ENCODE measurements around the gene ZBTB4. TPM values are rescaled to one million over a fixed set of nuclear protein-coding genes. Genes with fewer than 3 reads are reported as not detected.

ZBTB4 gene
- total and polyA plus RNA-seq, 9 of the 15 experiments (the other 6 are each of a cell fraction or from before 2014, with no cell fraction given): 0.92 to 6.9 (median 3.3) TPM

- TF ChIP-seq TOE1 (IDR thresholded peaks at IDR 0.05; ENCODE audit: borderline replicate concordance) (peak; percentile 30; the same call in 1 of the 2 replicates), TOE1 (CRISPR knock-in tag; IDR thresholded peaks at IDR 0.05; ENCODE audit: borderline replicate concordance, low read depth) (no peak), SLC30A9 (CRISPR knock-in tag; IDR thresholded peaks at IDR 0.05) (no peak), PTRF (tag; IDR thresholded peaks at IDR 0.05) (no peak), MAFF (IDR thresholded peaks at IDR 0.05; ENCODE audit: low read length) (no peak), HNRNPL (IDR thresholded peaks at IDR 0.05; ENCODE audit: low read depth, low read length) (no peak), E4F1 (CRISPR knock-in tag; IDR thresholded peaks at IDR 0.05; ENCODE audit: borderline replicate concordance) (no peak), THRAP3 (IDR thresholded peaks at IDR 0.05; ENCODE audit: borderline replicate concordance) (no peak), ZNF253 (CRISPR knock-in tag; conservative IDR thresholded peaks at IDR 0.05) (no peak), TCF7L2 (IDR thresholded peaks at IDR 0.05; ENCODE audit: low read depth, low read length) (no peak), L3MBTL2 (IDR thresholded peaks at IDR 0.05) (0 out of 2 replicates have a peak, but pooled peaks have one; percentile 9), PHF21A (IDR thresholded peaks at IDR 0.05; ENCODE audit: borderline replicate concordance, low read depth) (no peak), FOXM1 (IDR thresholded peaks at IDR 0.05; ENCODE audit: low read depth) (no peak), FOXM1 (CRISPR knock-in tag; IDR thresholded peaks at IDR 0.05; ENCODE audit: low read depth) (no peak), CHAMP1 (IDR thresholded peaks at IDR 0.05) (no peak), CAMTA2 (CRISPR knock-in tag; conservative IDR thresholded peaks at IDR 0.05) (no peak), HEY1 (CRISPR knock-in tag; IDR thresholded peaks at IDR 0.05; ENCODE audit: borderline replicate concordance) (no peak), HDAC1 (IDR thresholded peaks at IDR 0.05) (0 out of 4 replicates have a peak, but pooled peaks of 1 of the 2 experiments have one; percentile 17), THRA (IDR thresholded peaks at IDR 0.05) (no peak), NKRF (IDR thresholded peaks at IDR 0.05; ENCODE audit: borderline replicate concordance) (no peak), EGR1 (conservative IDR thresholded peaks at IDR 0.05) (0 out of 2 replicates have a peak, but pooled peaks have one; percentile 2), ERF (CRISPR knock-in tag; IDR thresholded peaks at IDR 0.05) (no peak), EP400 (IDR thresholded peaks at IDR 0.05) (peak; percentile 22; the same call in 1 of the 2 replicates)
Observed at GRCh38 chr17:7445619-7445968, 33.8 kb downstream of the ZBTB4 start (continued).
